CD4-positive, alpha-beta T cell treated with Interleukin-15 for 1 hour (primary cell): ENCODE data around the gene ANKMY1.

Source experiments
- DNase-seq: peaks from one replicate; pipeline ENCODE4 v3.0.0-alpha.2; 2020

ANKMY1 gene

GRCh38 chr2:240456447-240457222, 101.2 kb downstream of the ANKMY1 start:
- no peak for DNase-seq

GRCh38 chr2:240455647-240456446, 101.9 kb downstream of the ANKMY1 start:
- DNase-seq, result no peak

GRCh38 chr2:240455272-240455646, 102.5 kb downstream of the ANKMY1 start:
- no peak for DNase-seq

- DNase-seq, result no peak
These were observed 103.5 kb downstream of the ANKMY1 start for GRCh38 chr2:240454106-240454901.

- DNase-seq, result no peak
These were observed 104.2 kb downstream of the ANKMY1 start for GRCh38 chr2:240453461-240454105.

GRCh38 chr2:240452462-240453256, 105.1 kb downstream of the ANKMY1 start:
- DNase-seq, result no peak

GRCh38 chr2:240451791-240452461, 105.9 kb downstream of the ANKMY1 start:
- DNase-seq, result no peak

GRCh38 chr2:240451108-240451611, 106.6 kb downstream of the ANKMY1 start:
- DNase-seq, result no peak

- no peak for DNase-seq
These were observed 107.2 kb downstream of the ANKMY1 start for GRCh38 chr2:240450532-240451107.

GRCh38 chr2:240449764-240450531, 107.8 kb downstream of the ANKMY1 start:
- DNase-seq, result no peak

GRCh38 chr2:240448387-240449274, 109.2 kb downstream of the ANKMY1 start:
- no peak for DNase-seq

- DNase-seq, result no peak
These were observed 109.9 kb downstream of the ANKMY1 start for GRCh38 chr2:240447934-240448333.

- no peak for DNase-seq
These were observed 110.5 kb downstream of the ANKMY1 start for GRCh38 chr2:240447331-240447730.

GRCh38 chr2:240446664-240447175, 111.1 kb downstream of the ANKMY1 start:
- DNase-seq, result no peak

GRCh38 chr2:240445961-240446663, 111.7 kb downstream of the ANKMY1 start:
- DNase-seq, result no peak

- no peak for DNase-seq
These were observed 113.3 kb downstream of the ANKMY1 start for GRCh38 chr2:240444464-240444863.

GRCh38 chr2:240443891-240444301, 113.9 kb downstream of the ANKMY1 start:
- no peak for DNase-seq
